H9 (cell line): ENCODE measurements around the gene UTP4. TPM values are rescaled to one million over a fixed set of nuclear protein-coding genes. Genes with fewer than 3 reads are reported as not detected.

ENCODE experiments used
- DNase-seq: peaks from one replicate; pipeline ENCODE4 v3.0.0-alpha.2; 2017
- H2AFZ ChIP-seq: one replicate; pipeline ENCODE4 v1.6.1; 2013; ENCODE audit warnings: mild to moderate bottlenecking, low read length, control low read depth, moderate library complexity
- H2AK5ac ChIP-seq: 2 replicates; pipeline ENCODE4 v1.6.1; 2013; ENCODE audit warnings: low read length, control low read depth, mixed read lengths; ENCODE audit not compliant: insufficient read length
- H2BK120ac ChIP-seq: one replicate; pipeline ENCODE4 v1.6.1; 2013; ENCODE audit warnings: low read depth, mild to moderate bottlenecking, low read length, control low read depth, inconsistent platforms; ENCODE audit not compliant: poor library complexity, severe bottlenecking
- H2BK12ac ChIP-seq: 2 replicates; pipeline ENCODE4 v1.6.1; 2013; ENCODE audit warnings: low read length, control low read depth, mixed read lengths, low read depth; ENCODE audit not compliant: insufficient read length
- H2BK15ac ChIP-seq: 2 replicates; pipeline ENCODE4 v1.6.1; 2013; ENCODE audit warnings: low read depth, low read length, control low read depth
- H2BK20ac ChIP-seq: one replicate; pipeline ENCODE4 v1.6.1; 2013; ENCODE audit warnings: low read depth, mild to moderate bottlenecking, low read length, control low read depth, inconsistent platforms; ENCODE audit not compliant: poor library complexity, severe bottlenecking
- H2BK5ac ChIP-seq: 2 replicates; pipeline ENCODE4 v1.6.1; 2013; ENCODE audit warnings: low read length, control low read depth, mixed read lengths; ENCODE audit not compliant: insufficient read length
- H3K14ac ChIP-seq: 2 replicates; pipeline ENCODE4 v1.6.1; 2013; ENCODE audit warnings: low read length, control low read depth; ENCODE audit not compliant: insufficient read depth
- H3K18ac ChIP-seq: 2 replicates; pipeline ENCODE4 v1.6.1; 2013; ENCODE audit warnings: low read depth, mild to moderate bottlenecking, mixed read lengths, low read length, control low read depth; ENCODE audit not compliant: insufficient read length
- H3K23ac ChIP-seq: 2 replicates; pipeline ENCODE4 v1.6.1; 2013; ENCODE audit warnings: low read length, control low read depth, mixed read lengths, low read depth; ENCODE audit not compliant: insufficient read length
- H3K23me2 ChIP-seq: 2 replicates; pipeline ENCODE4 v1.6.1; 2013; ENCODE audit warnings: low read depth, mild to moderate bottlenecking, mixed read lengths, low read length, control low read depth; ENCODE audit not compliant: insufficient read length, poor library complexity, severe bottlenecking
- H3K27ac ChIP-seq: 2 replicates; pipeline ENCODE4 v1.5.1; 2013; ENCODE audit warnings: low read length, control low read depth, mixed read lengths, low read depth; ENCODE audit not compliant: insufficient read length
- H3K27me3 ChIP-seq: 2 replicates; pipeline ENCODE4 v1.6.1; 2013; ENCODE audit warnings: low read length, control low read depth, inconsistent platforms; ENCODE audit not compliant: insufficient read depth
- H3K4ac ChIP-seq: 2 replicates; pipeline ENCODE4 v1.6.1; 2013; ENCODE audit warnings: low read depth, mild to moderate bottlenecking, control low read depth, inconsistent platforms, low read length, moderate library complexity
- H3K4me1 ChIP-seq: 2 replicates; pipeline ENCODE4 v1.6.1; 2013; ENCODE audit warnings: low read length, control low read depth, inconsistent platforms; ENCODE audit not compliant: insufficient read depth
- H3K4me2 ChIP-seq: 2 replicates; pipeline ENCODE4 v1.6.1; 2013; ENCODE audit warnings: low read length, control low read depth, mixed read lengths; ENCODE audit not compliant: insufficient read length, insufficient read depth
- H3K56ac ChIP-seq: 2 replicates; pipeline ENCODE4 v1.6.1; 2013; ENCODE audit warnings: low read depth, mild to moderate bottlenecking, mixed read lengths, low read length, control low read depth; ENCODE audit not compliant: insufficient read length
- H3K79me1 ChIP-seq: 2 replicates; pipeline ENCODE4 v1.6.1; 2013; ENCODE audit warnings: low read depth, mild to moderate bottlenecking, moderate library complexity, low read length, control low read depth, inconsistent platforms; ENCODE audit not compliant: insufficient read depth, poor library complexity, severe bottlenecking
- H3K79me2 ChIP-seq: 2 replicates; pipeline ENCODE4 v1.6.1; 2013; ENCODE audit warnings: low read length, control low read depth, inconsistent platforms; ENCODE audit not compliant: insufficient read depth
- H3K9ac ChIP-seq: 2 replicates; pipeline ENCODE4 v1.6.1; 2013; ENCODE audit warnings: low read length, control low read depth, mixed read lengths; ENCODE audit not compliant: insufficient read length; ENCODE audit errors: extremely low read depth
- H3K9me3 ChIP-seq: one replicate; pipeline ENCODE4 v1.6.1; 2013; ENCODE audit warnings: low read depth, low read length, inconsistent platforms; ENCODE audit not compliant: control insufficient read depth
- H3T11ph ChIP-seq: one replicate; pipeline ENCODE4 v1.6.1; 2013; ENCODE audit warnings: mild to moderate bottlenecking, low read length, control low read depth, inconsistent platforms
- H4K20me1 ChIP-seq: one replicate; pipeline ENCODE4 v1.6.1; 2013; ENCODE audit not compliant: control insufficient read depth, insufficient read length, insufficient read depth
- H4K5ac ChIP-seq: 2 replicates; pipeline ENCODE4 v1.6.1; 2013; ENCODE audit warnings: low read depth, mild to moderate bottlenecking, mixed read lengths, low read length, control low read depth; ENCODE audit not compliant: insufficient read length
- H4K8ac ChIP-seq: replicated peaks from 2 replicates; pipeline ENCODE4 v1.6.1; 2013; ENCODE audit warnings: low read length, control low read depth, mixed read lengths, low read depth; ENCODE audit not compliant: insufficient read length
- H4K91ac ChIP-seq: 2 replicates; pipeline ENCODE4 v1.6.1; 2013; ENCODE audit warnings: low read depth, mild to moderate bottlenecking, moderate library complexity, mixed read lengths, low read length, control low read depth; ENCODE audit not compliant: insufficient read length
- H3K27ac Mint-ChIP-seq, 3 experiments: 2 replicates in 2 of 3; 3 replicates in 1 of 3; pipeline ENCODE4 v1.8.0; 2020 to 2021; ENCODE audit warnings: mixed read lengths in 3 of 3, mild to moderate bottlenecking in 1 of 3, moderate library complexity in 1 of 3
- H3K27me3 Mint-ChIP-seq: 2 replicates; pipeline ENCODE4 v1.8.0; 2021; ENCODE audit warnings: low read depth, mild to moderate bottlenecking, moderate library complexity, mixed read lengths
- H3K36me3 Mint-ChIP-seq, 3 experiments: 2 replicates in 2 of 3; 3 replicates in 1 of 3; pipeline ENCODE4 v1.8.0; 2020 to 2021; ENCODE audit warnings: low read depth in 3 of 3, mixed read lengths in 3 of 3; ENCODE audit not compliant: insufficient read depth in 1 of 3
- H3K4me1 Mint-ChIP-seq, 2 experiments: 2 replicates each; pipeline ENCODE4 v1.8.0; 2020; ENCODE audit warnings: mixed read lengths in 2 of 2
- H3K4me3 Mint-ChIP-seq, 2 experiments: 2 replicates in 1 of 2; 3 replicates in 1 of 2; pipeline ENCODE4 v1.8.0; 2020 to 2021; ENCODE audit warnings: mild to moderate bottlenecking in 2 of 2, mixed read lengths in 2 of 2, moderate library complexity in 1 of 2
- H3K9me3 Mint-ChIP-seq, 2 experiments: 2 replicates in 1 of 2; 3 replicates in 1 of 2; pipeline ENCODE4 v1.8.0; 2020; ENCODE audit warnings: mild to moderate bottlenecking in 2 of 2, mixed read lengths in 2 of 2, moderate library complexity in 1 of 2
- CTCF ChIP-seq: fragments of 200-600 bp; sonication (generic); conservative IDR thresholded peaks from 3 replicates; pipeline ENCODE4 v1.8.0; 2021; ENCODE audit warnings: antibody characterized with exemption, mild to moderate bottlenecking
- WGBS: extraction: QIAGEN DNeasy Blood & Tissue Kit; methylation state at CpG from one replicate; pipeline ENCODE4 v1.1.7; 2013; ENCODE audit warnings: missing lambda C conversion rate, low lambda C conversion rate, mixed read lengths; ENCODE audit not compliant: insufficient read length; ENCODE audit errors: extremely low coverage; 5-methylcytosine and 5-hydroxymethylcytosine counted together
- total RNA-seq: library from RNA; stranded (reverse); gene quantifications from 2 replicates; pipeline ENCODE4 v1.2.1, GENCODE V29; 2021

The UTP4 gene
- total RNA-seq, 1 experiment from 2014 or later, result 94.0 TPM

- Histone ChIP-seq H3K14ac (no peak overlapping the region), H3K23me2 (no peaks in the 10 kb centered on the region), H3T11ph (no peak overlapping the region), H2AK5ac (no peak overlapping the region), H3K9ac (no peak overlapping the region), H4K8ac (no peak overlapping the region), H3K27ac (no peak overlapping the region), H3K9me3 (no peaks in the 10 kb centered on the region), H2BK20ac (no peak overlapping the region), H3K18ac (no peak overlapping the region), H4K5ac (no peak overlapping the region), H3K4me1 (peaks cover 12% of the 10 kb centered on the region; the same call in 1 of the 2 replicates), H2AFZ (no peak overlapping the region), H3K4me2 (no peak overlapping the region), H3K23ac (no peak overlapping the region), H2BK15ac (no peak overlapping the region), H3K27me3 (no peaks in the 10 kb centered on the region), H2BK120ac (no peak overlapping the region), H3K4ac (no peak overlapping the region), H3K79me2 (no peaks in the 10 kb centered on the region), H3K79me1 (no peaks in the 10 kb centered on the region), H2BK12ac (no peak overlapping the region), H3K56ac (no peak overlapping the region), H2BK5ac (no peak overlapping the region), H4K20me1 (no peaks in the 10 kb centered on the region), H4K91ac (no peak overlapping the region)
- Mint-ChIP-seq H3K27ac (no peak overlapping the region; a peak in 1 of 7 replicates), H3K4me1 (peaks cover 33 to 34% of the 10 kb centered on the region in 2 experiments), H3K27me3 (no peaks in the 10 kb centered on the region; the same call in 1 of the 2 replicates), H3K4me3 (no peak overlapping the region), H3K36me3 (peaks cover 0 to 5% (median 4%) of the 10 kb centered on the region in 3 experiments; a peak in 4 of 7 replicates), H3K9me3 (no peaks in the 10 kb centered on the region)
- DNase-seq, result no peak
- no peak for TF ChIP-seq CTCF
- WGBS, result no CpG with 5 or more reads among the region's 2 CpGs
Measured at GRCh38 chr16:69084289-69084688, 48.2 kb upstream of the UTP4 start.
